Measurements from ENCODE around the gene NEO1.
"Not testable (repeated sequence)": the region's sequence is repeated elsewhere in the genome, so short reads cannot be mapped to it uniquely, and the experiment has no call there.

The NEO1 gene

DNA sequence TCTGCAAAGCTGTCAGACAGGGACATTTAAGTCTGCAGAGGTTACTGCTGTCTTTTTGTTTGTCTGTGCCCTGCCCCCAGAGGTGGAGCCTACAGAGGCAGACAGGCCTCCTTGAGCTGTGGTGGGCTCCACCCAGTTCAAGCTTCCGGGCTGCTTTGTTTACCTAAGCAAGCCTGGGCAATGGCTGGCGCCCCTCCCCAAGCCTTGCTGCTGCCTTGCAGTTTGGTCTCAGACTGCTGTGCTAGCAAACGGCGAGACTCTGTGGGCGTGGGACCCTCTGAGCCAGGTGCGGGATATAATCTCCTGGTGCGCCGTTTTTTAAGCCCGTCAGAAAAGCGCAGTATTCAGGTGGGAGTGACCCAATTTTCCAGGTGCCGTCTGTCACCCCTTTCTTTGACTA lies 169.2 kb downstream of the NEO1 start:
- DNase-seq, result not testable (repeated sequence)

DNA sequence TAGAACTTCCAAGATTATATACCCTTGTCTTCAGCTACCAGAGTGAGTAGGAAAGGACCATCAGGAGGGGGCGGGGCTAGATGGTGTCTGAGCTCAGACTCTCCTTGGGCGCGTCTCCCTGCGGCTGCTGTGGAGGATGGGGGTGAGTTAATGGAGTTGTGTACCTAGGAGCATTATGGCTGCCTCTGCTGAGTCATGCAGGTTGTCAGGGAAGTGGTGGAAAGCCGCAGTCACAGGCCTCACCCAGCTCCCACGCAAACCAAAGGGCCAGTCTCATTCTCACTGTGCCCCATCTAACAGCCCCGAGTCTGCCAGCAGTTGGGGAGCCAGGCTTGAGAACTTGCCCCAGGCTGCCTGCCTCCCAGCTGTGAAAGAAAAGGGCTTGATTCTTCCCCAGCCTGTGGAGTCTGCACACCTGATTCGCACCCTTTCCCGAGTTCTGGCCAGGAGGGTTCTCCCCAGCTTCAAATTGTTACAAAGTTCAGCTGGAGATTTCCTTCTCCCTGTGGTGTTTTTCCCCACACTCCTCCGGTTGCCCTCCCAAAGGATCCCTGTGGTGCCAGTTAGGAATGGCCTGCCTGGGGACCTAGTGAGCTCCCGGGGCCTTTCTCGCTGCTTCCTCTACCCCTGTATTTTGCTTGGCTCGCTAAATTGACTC lies 173.2 kb downstream of the NEO1 start:
- peak; percentile 24 for DNase-seq

GRCh38 chr15:73226093-73226814 lies 174.0 kb downstream of the NEO1 start:
- no peak for DNase-seq

- no peak for DNase-seq
These were observed 175.3 kb downstream of the NEO1 start for GRCh38 chr15:73227433-73228056.

DNA sequence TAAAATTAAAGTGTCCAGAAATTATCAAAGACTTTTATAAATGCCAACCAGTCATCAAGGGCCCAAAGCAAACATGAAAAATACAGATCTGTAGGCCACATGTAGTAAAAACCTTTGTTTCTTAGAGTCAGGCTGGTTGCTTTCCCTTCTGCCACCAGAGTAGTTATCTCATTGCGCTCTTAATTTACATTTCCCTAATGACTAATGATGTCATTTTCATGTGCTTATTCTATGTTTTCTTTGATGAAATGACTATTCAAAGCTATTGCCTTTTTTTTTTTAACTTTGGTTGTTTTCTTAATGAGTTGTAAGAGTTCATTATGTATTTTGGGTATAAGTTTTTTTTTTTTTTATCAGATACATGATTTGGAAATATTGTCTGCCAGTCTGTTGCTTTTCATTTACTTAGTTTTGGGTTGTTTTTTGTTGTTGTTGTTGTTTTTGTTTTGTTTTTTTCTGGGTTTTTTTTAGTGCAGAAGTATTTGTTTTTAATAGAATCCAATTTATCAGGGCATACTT lies 175.9 kb downstream of the NEO1 start:
- DNase-seq, result no peak

GRCh38 chr15:73231661-73232419 lies 179.6 kb downstream of the NEO1 start:
- no peak for DNase-seq

- DNase-seq, result no peak
These were observed 180.5 kb downstream of the NEO1 start for GRCh38 chr15:73232776-73233175.

- DNase-seq, result no peak
These were observed 181.4 kb downstream of the NEO1 start for GRCh38 chr15:73233623-73234022.

- no peak for DNase-seq
These were observed 185.6 kb downstream of the NEO1 start for GRCh38 chr15:73237910-73238309.

DNA sequence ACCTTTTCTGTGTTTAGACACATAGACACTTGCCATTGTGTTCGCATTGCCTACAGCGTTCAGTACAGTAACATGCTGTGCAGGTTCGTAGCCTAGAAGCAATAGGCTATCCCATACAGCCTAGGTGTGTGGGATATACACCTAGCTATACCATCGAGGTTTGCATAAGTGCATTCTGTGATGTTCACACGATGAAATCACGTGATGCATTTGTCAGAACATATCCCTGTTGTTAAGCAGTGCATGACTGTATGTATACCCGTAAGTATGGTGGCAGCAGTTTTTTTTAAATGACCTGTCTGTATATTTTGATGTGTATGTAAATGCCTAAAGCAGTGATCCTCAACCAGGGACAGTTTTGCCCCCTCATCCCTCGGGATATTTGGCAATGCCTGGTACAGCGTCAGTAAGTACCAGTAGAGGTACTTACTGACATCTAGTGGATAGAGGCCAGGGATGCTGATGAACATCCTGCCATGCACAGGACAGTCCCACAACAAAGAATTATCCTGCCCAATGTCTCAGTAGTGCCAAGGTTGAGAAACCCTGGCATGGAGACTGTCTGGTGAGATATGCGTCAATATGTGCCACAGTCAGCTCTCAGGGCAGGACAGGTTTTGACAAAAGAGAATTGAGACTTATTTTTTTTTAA lies 187.4 kb downstream of the NEO1 start:
- peak; percentile 22 for DNase-seq

DNA sequence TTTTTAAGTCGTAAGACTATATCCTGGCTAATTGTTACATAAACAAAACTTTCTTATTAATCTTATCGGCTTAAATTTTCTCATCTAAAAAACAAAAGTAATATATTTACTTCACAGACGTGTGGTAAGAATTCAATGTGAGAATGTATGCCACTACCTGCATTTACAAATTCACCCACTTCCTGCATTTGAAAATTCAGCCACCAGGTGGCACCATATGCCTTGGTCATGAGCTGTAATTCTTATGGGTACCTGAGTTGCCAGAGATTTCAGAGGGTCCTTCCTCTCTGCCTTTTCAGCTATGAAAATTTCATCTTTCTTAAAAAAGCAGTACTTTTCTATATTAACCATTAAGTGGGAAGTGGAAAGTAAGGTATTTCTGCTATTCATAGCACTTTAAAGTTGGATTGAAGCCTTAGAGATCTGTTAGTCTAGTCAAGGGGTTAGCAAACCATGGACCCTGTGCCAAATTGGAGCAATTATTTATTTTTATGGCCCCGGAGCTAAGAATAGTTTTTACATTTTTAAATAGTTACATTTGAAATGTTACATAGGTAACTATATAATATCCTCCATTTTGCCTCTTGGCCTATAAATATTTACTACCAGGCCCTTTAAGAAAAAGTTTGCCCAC lies 188.7 kb downstream of the NEO1 start:
- peak; percentile 81 for DNase-seq

- peak; percentile 49 for DNase-seq
These were observed 192.1 kb downstream of the NEO1 start for GRCh38 chr15:73244333-73244732.

GRCh38 chr15:73246439-73246838 lies 194.2 kb downstream of the NEO1 start:
- no peak for DNase-seq

GRCh38 chr15:73246898-73247297 lies 194.6 kb downstream of the NEO1 start:
- DNase-seq, result no peak

DNA sequence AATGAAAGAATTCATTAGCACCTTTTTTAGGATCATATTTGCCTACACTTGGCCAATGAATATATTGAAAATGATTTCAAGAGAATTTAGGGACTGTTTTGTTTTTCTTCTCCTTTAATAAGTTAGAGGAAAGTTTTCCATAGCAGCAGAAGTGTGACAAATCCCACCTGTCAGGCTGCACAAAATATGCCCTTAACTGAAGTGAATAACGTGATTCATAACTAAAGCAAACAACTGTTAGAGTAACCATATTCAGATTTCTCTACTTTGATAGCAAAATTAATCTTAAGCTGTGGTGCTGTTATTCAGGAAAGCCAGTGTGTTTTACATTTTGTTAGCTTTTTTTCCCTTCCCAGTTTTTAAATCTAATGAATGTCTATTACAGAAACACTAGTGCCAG lies 195.1 kb downstream of the NEO1 start:
- no peak for DNase-seq

- no peak for DNase-seq
These were observed 197.2 kb downstream of the NEO1 start for GRCh38 chr15:73249499-73249898.

GRCh38 chr15:73254598-73254997 lies 202.3 kb downstream of the NEO1 start:
- no peak for DNase-seq

- DNase-seq, result no peak
These were observed 206.2 kb downstream of the NEO1 start for GRCh38 chr15:73258271-73259108.

GRCh38 chr15:73264881-73265280 lies 212.6 kb downstream of the NEO1 start:
- DNase-seq, result no peak

- peak; percentile 67 for DNase-seq
These were observed 213.4 kb downstream of the NEO1 start for GRCh38 chr15:73265536-73266153.

- no peak for DNase-seq
These were observed 216.2 kb downstream of the NEO1 start for GRCh38 chr15:73268457-73268856.

Measured in hematopoietic multipotent progenitor cell treated with erythropoietin and hydrocortisone succinate and interleukin-3 and kit ligand, for 8 days (in vitro differentiated cells).